ENCODE measurements around the gene UFC1. TPM values are rescaled to one million over a fixed set of nuclear protein-coding genes. Genes with fewer than 3 reads are reported as not detected.

UFC1 gene
- total RNA-seq, 1 donor from 2014 or later = 92.2 TPM

- peaks cover 7% of the 10 kb centered on the region for H3K36me3 ChIP-seq
- H3K27ac ChIP-seq = no peak overlapping the region
- no peak for TF ChIP-seq CTCF (IDR thresholded peaks at IDR 0.05)
- ATAC-seq = no peak
- H3K27me3 ChIP-seq (ENCODE audit: low read depth) = no peaks in the 10 kb centered on the region
- peaks cover 49% of the 10 kb centered on the region for H3K4me1 ChIP-seq
- H3K9me3 ChIP-seq = no peaks in the 10 kb centered on the region
- intact Hi-C loops (cut with DNase I) = no loop called here
- no peak overlapping the region for H3K4me3 ChIP-seq
- no peak for DNase-seq
Observed at GRCh38 chr1:161189036-161189435, 35.3 kb downstream of the UFC1 start.

- no peaks in the 10 kb centered on the region for H3K27me3 ChIP-seq (ENCODE audit: low read depth)
- peaks cover 45% of the 10 kb centered on the region for H3K4me1 ChIP-seq
- H3K27ac ChIP-seq = no peak overlapping the region
- ATAC-seq (no peak), DNase-seq (no peak)
- no peak overlapping the region for H3K4me3 ChIP-seq
- TF ChIP-seq CTCF (IDR thresholded peaks at IDR 0.05) = no peak
- H3K36me3 ChIP-seq = peaks cover 7% of the 10 kb centered on the region
- H3K9me3 ChIP-seq = no peaks in the 10 kb centered on the region
- intact Hi-C loops (cut with DNase I) = no loop called here
Observed at GRCh38 chr1:161190962-161191521, 37.3 kb downstream of the UFC1 start.

GRCh38 chr1:161191971-161192370 lies 38.2 kb downstream of the UFC1 start:
- Histone ChIP-seq H3K36me3 (peaks cover 7% of the 10 kb centered on the region), H3K27me3 (ENCODE audit: low read depth) (no peaks in the 10 kb centered on the region), H3K27ac (no peak overlapping the region), H3K4me3 (no peak overlapping the region), H3K9me3 (no peaks in the 10 kb centered on the region), H3K4me1 (peaks cover 45% of the 10 kb centered on the region)
- no peak for TF ChIP-seq CTCF (IDR thresholded peaks at IDR 0.05)
- ATAC-seq = no peak
- DNase-seq = no peak
- intact Hi-C loops (cut with DNase I) = no loop called here

- no peak overlapping the region for H3K4me3 ChIP-seq
- no peaks in the 10 kb centered on the region for H3K9me3 ChIP-seq
- no peak for DNase-seq
- no peak overlapping the region for H3K27ac ChIP-seq
- TF ChIP-seq CTCF (IDR thresholded peaks at IDR 0.05) = peak; percentile 93
- H3K36me3 ChIP-seq = peaks cover 7% of the 10 kb centered on the region
- ATAC-seq = peak; percentile 77 to 78
- intact Hi-C loops (cut with DNase I) = no loop called here
- H3K4me1 ChIP-seq = peaks cover 50% of the 10 kb centered on the region
- no peaks in the 10 kb centered on the region for H3K27me3 ChIP-seq (ENCODE audit: low read depth)
Observed at GRCh38 chr1:161192476-161193465, 39.0 kb downstream of the UFC1 start.

- intact Hi-C loops (cut with DNase I) = no loop called here
- Histone ChIP-seq H3K27me3 (ENCODE audit: low read depth) (no peaks in the 10 kb centered on the region), H3K4me3 (no peak overlapping the region), H3K27ac (no peak overlapping the region), H3K4me1 (peaks cover 59% of the 10 kb centered on the region), H3K9me3 (no peaks in the 10 kb centered on the region), H3K36me3 (peaks cover 7% of the 10 kb centered on the region)
- ATAC-seq (peak in 1 of 2 donors; percentile 2), DNase-seq (no peak)
- TF ChIP-seq CTCF (IDR thresholded peaks at IDR 0.05) = peak; percentile 12
Observed at GRCh38 chr1:161193561-161194235, 39.9 kb downstream of the UFC1 start.
